GM21447 (cell line): ENCODE measurements around the gene SLCO1B1.
"Not testable (repeated sequence)": the region's sequence is repeated elsewhere in the genome, so short reads cannot be mapped to it uniquely, and the experiment has no call there.

Experiments used
- ATAC-seq: cut with Tn5 transposase; IDR thresholded peaks from one replicate; pipeline ENCODE4 v1.9.1; 2021; ENCODE audit not compliant: unreplicated experiment

Gene SLCO1B1, protein sequence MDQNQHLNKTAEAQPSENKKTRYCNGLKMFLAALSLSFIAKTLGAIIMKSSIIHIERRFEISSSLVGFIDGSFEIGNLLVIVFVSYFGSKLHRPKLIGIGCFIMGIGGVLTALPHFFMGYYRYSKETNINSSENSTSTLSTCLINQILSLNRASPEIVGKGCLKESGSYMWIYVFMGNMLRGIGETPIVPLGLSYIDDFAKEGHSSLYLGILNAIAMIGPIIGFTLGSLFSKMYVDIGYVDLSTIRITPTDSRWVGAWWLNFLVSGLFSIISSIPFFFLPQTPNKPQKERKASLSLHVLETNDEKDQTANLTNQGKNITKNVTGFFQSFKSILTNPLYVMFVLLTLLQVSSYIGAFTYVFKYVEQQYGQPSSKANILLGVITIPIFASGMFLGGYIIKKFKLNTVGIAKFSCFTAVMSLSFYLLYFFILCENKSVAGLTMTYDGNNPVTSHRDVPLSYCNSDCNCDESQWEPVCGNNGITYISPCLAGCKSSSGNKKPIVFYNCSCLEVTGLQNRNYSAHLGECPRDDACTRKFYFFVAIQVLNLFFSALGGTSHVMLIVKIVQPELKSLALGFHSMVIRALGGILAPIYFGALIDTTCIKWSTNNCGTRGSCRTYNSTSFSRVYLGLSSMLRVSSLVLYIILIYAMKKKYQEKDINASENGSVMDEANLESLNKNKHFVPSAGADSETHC

DNA sequence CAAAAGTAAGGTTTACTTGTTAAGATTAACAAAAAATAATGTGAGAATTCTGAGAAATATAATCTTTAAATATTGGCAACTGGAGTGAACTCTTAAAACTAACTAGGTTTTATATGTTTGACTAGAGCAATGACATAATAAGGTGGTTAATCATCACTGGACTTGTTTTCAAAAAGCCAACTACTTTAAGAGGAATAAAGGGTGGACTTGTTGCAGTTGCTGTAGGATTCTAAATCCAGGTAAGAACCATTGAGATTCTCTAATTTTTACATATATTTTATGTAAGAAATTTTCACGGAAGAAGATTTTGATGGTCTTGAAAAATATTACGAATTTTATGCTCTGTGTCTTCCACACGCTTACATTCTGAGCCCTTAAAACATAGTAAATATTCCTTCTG lies at the start of gene SLCO1B1:
SLCO1B1 (plus strand) TSS at position 197 of the 400 bp plus-strand sequence. CDS start 10,381 bp downstream, outside the sequence.
- ATAC-seq, result no peak

DNA sequence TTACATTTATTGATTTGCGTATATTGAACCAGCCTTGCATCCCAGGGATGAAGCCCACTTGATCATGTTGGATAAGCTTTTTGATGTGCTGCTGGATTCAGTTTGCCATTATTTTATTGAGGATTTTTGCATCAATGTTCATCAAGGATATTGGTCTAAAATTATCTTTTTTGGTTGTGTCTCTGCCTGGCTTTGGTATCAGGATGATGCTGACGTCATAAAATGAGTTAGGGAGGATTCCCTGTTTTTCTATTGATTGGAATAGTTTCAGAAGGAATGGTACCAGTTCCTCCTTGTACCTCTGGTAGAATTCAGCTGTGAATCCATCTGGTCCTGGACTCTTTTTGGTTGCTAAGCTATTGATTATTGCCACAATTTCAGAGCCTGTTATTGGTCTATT lies 46.2 kb upstream of the SLCO1B1 start:
- not testable (repeated sequence) for ATAC-seq

DNA sequence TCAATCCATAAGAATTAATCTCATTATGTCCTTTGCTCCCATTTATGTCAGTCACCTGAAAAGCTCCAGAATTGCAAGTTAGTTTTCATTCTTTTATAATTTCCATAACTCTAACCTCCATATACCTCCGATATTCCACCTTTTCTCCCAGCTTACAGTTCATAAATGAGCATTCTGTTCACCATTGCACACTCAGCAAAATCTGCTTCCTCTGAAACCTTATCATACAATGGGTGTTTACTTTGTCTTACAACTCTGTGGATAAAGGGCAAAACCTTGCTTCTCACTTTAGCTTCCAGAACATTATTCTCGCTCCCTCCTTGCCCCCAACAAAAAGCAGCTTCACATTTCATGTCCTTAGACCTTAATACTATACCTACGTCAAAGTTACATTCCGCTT lies 19.3 kb upstream of the SLCO1B1 start:
- ATAC-seq, result no peak

DNA sequence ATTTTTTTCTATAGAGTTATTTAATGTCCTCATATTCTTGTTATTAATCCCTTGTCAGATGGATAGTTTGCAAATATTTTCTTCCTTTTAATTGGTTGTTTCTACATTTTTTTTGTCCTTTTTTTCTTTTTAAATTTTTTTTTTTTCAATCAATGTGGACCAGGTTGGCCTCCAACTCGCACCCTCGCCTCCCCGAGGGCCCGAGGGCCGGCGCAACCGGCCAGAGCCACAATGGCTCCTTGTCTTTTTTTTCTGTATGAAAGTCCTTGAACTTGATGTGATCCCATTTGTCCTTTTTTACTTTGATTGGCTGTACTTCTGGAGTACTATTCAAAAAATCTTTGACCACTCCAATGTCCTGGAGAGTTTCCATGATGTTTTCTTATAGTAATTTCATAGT lies 17.7 kb upstream of the SLCO1B1 start:
- no peak for ATAC-seq

DNA sequence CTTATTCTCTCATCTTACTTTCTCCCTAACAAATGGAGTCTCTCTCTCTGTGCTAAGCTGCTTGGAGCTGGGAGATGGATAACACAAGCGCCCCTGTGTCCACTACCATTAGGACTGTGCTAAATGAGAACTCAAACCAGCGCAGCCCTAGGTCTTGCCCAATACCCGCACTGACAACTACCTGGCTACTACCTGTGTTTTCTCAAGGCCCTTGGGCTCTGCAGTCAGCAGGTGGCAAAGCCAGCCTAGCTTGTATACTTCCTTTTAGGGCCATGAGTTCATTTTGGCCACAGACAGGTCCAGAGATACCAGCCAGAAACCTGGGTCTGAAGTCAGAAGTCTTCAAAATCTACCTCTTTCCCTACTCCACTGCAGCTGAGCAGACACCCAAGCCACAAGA lies 13.0 kb upstream of the SLCO1B1 start:
- no peak for ATAC-seq

DNA sequence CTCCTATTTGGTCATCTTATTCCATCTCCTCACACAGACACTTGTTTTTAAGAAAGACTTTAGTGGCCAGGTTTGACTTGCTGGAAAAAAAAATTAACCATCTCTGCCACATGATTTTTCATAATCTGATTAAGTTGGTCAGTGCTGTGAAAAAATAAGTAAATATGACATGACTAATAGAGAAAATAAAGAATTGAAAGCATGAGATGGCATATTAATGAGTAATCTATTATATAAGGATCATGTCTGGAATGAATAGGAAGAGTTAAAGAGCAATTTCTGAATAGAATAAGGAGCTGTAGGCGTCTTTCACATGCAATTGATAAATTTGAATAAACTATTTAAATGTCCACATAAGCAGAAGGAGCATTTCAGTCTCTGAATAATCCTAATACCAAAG lies 12.2 kb upstream of the SLCO1B1 start:
- ATAC-seq, result no peak

DNA sequence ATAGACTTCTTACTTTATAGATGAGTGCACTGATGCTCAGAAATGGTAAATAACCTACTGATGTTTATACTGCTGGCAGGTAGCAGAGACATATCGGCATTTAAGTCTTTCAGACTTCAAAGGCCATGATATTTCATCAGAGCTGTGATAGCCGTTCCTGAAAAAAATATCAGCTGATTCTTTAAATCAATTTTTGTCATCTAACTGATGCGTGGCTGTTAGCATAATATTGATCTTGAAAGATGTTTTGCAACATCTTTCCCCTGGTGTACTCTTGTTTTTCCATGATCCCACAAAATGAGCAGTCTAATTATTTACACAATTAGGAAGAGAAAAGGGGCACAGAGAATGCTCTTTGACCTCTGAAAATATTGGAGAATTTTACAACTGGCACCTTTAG lies 1.6 kb upstream of the SLCO1B1 start:
- ATAC-seq, result no peak

DNA sequence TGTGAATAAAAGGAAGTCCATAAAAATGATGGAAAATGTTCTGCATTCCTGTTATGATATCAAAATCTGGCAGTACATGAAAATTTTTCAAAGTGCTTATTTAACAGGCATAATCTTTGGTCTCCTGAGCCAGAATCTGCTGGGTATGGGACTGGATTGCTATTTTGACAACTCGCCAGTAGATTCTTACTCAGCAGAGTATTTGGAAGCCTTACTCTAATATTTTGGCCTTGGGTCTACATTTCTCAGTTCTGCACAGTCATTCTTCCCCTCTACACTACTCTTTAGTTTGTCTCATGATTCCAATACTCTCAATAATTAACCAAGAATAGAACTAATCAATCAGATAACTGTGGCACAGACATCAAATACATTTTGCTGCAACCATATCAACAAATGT lies 1.1 kb upstream of the SLCO1B1 start:
- ATAC-seq, result no peak

DNA sequence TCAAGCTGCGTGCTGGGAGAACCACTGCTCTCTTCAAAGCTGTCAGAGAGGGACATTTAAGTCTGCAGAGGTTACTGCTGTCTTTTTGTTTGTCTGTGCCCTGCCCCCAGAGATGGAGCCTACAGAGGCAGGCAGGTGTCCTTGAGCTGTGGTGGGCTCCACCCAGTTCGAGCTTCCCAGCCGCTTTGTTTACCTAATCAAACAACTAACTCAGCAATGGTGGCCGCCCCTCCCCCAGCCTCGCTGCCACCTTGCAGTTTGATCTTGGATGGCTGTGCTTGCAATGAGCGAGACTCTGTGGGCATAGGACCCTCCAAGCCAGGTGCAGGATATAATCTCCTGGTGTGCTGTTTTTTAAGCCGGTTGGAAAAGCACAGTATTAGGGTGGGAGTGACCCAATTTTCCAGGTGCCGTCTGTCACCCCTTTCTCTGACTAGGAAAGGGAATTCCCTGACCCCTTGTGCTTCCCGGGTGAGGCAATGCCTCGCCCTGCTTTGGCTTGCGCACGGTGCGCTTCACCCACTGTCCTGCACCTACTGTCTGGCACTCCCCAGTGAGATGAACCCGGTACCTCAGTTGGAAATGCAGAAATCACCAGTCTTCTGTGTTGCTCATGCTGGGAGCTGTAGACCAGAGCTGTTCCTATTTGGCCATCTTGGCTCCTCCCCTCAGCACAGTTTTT lies 6.5 kb downstream of the SLCO1B1 start:
- not testable (repeated sequence) for ATAC-seq

DNA sequence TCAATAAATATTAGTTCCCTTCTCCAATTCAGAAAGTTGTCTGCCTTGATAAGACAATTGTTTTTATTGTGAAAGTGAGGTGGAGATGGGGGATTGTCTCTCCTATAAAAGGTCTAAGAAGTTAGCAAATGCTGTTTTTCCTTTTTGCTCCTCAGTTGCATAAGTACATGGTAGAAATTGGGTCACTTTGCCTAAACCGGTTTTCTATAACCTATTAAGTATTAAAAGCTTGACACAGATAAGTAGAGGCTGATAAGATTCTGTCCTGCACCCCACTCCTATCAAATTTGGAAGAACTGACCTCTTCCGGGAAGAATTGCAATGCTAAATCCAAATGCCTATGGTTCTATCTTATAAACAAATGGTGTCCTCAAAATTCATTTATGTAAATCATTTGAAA lies 7.0 kb downstream of the SLCO1B1 start:
- no peak for ATAC-seq

DNA sequence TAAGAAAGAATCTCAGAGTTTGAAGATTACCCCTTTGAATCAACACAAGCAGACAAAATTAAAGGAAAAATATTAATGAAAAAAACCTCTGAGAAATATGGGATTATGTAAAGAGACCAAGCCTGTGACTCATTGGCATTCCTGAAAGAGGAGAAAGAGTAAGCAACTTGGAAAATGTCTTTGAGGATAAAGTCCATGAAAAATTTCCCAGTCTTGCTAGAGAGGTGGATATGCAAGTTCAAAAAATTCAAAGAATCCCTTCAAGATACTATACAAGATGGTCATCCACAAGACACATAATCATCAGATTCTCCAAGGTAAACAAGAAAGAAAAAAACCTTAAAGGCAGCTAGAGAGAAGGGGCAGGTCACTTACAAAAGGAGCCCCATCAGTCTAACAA lies 13.3 kb downstream of the SLCO1B1 start:
- ATAC-seq, result no peak

DNA sequence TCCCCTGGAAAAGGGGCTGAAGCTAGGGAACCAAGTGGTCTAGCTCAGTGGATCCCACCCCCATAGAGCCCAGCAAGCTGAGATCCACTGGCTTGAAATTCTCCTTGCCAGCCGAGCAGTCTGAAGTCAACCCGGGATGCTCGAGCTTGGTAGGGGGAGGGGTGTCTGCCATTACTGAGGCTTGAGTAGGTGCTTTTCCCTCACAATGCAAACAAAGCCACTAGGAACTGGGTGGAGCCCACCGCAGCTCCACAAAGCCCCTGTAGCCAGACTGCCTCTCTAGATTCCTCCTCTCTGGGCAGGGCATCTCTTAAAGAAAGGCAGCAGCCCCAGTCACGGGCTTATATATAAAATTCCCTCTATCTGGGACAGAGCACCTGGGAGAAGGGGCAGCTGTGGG lies 18.9 kb downstream of the SLCO1B1 start:
- not testable (repeated sequence) for ATAC-seq

DNA sequence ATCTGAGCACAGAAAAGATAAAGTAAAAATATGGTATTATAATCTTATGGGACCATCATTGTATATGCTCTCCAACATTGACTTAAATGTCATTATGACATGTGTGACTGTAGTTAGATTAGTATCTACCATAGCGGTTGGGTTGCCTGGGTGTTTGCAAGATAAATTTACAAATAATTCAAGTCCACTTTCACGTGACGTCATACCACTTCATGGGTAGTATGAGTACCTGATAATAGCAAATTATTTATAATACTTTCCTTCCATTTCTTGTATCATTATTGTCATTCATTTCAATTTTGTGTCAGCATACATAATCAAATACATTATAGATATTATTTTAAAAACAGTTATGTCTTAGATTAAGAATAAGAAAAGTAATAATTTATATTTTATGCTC lies 20.2 kb downstream of the SLCO1B1 start:
- no peak for ATAC-seq

DNA sequence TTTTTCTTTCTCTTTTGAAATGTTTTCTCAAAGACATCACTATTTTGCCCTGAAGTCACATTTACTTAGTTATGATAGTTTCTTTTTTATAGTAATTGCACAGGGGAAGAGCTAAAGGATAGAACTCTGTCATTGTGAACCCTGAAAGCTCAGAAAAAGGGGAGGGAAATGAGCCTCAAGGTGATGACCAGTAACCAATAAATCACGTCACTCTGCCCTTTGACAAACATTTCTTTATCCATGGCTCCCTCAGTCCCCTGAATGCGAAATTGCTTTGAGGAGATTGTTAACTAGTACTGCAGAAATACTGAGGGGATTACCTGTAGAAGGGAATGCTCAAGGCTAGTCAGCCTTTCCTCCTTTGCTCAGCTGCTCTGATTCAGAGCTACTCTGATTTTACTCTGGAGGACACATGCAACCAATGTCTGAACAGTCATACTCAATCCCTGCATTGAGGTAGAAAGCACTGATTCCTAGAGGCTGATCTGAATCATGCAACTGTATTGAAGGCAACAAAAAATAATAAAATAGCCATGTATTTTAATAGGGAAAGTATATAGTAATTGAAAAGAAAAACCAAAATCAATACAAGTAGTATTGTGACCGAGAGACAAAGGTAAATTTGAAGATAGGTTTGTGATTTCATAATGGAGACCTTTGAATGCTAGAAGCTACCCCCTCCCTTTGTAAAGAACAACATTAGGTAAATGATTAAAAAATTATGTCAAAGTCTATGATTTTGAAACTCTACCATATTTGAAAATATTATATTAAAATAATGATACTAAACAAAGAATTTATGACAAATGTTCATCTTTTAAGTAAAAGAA lies 24.7 kb downstream of the SLCO1B1 start:
- ATAC-seq, result no peak

DNA sequence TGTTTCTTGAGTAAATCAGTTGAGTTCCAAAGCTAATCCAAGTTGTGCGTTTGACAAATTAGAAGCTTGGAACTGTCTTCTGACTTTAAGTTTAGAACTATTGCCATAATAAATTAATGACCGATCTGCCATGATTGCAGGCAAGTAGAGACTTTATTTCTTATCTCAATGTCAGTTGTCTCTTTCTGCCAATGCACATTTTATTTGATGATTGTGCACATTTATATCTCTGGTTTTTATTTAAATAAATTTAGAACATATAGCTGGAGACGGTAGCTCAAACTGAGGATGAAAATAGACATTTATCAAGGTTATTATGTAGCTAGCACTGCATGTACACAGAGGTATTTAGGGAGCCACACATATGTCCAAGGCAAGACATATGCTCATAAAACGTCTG lies 34.1 kb downstream of the SLCO1B1 start:
- ATAC-seq, result no peak

DNA sequence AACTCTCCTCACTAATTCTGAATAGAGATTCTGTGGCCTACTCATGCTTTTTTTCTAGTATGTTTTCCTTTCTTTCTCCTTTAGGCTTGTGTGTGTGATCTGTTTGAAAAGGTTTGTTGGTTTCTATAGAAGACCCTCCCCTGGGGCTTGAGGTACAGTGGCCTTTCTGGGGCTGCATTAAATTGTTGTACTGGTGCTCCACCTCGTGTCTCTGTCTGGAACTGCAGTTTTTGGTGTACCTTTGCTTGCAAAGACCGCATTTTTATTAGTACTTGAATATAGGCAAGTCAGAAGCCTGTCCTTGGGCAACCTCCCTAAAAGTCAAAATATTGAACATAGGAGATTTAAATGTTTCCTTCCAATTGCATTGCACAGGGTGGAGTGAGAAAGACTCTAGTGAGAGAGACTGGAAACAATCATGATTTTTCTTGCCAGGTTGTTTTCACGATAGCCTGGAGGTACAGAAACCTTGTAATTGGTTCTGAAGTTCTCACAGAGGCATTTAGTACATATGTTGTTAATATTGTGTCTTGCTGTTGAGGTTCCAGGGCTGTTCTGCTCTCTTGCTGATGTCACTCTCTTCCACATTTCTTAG lies 39.0 kb downstream of the SLCO1B1 start:
- ATAC-seq, result peak; percentile 63

DNA sequence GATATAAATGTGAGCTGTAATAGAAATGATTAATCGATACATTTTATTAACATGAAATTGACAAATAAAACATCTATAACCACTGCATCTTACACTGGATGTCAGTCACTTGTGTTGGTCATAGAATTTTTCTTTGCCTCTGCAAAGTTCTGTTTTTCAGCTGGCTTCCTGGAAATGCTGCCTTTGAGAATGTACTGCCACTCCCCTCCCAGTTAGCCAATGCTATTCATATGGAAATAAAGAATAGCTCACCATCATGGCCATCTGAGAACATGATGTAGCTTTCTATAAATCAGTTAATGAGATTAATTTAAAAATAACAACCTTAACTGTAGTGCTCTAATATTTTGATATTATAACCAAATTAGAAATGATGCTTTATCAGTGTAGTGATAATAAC lies 41.1 kb downstream of the SLCO1B1 start:
- ATAC-seq, result no peak

DNA sequence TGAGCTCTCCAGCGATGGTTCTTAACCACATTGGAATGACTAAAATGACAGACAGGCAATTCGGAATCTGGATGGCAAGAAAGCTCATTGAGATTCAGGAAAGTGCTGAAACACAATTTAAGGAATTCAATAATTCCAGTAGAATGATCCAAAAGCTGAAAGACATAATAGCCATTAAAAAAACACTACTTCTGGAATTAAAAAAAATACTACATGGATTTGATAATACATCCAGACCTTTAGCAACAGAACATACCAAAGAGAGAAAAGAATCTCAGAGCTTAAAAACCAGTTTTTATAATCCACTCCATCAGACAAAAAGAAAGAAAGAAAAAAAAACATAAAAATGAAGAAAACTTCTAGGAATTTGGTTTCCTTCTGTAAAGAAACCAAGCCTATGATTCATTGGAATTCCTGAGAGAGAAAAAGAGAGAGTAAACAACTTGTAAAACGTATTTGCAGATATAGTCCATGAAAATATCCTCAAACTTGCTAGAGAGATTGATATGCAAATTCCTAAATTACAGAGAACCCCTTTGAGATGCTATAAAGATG lies 52.8 kb downstream of the SLCO1B1 start:
- ATAC-seq, result no peak

DNA sequence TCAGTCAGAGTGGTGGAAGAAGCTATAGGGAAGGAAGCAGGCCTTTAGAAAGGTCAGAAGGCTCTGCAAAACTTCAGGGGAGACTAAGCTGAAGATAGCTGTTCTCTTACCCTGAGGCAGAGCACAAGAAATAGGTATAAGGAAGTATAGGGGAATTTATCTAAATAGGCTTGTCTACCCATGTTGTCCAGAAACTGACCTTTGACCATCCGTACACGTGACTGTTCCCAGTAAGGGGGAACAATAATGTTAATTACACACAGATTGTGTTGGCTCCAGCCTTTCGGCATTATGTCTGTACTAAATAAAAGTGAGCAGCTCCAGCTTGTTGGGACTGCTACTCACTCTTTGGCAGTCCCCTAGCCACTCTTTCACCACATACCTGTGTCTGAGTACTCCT lies 59.0 kb downstream of the SLCO1B1 start:
- no peak for ATAC-seq

DNA sequence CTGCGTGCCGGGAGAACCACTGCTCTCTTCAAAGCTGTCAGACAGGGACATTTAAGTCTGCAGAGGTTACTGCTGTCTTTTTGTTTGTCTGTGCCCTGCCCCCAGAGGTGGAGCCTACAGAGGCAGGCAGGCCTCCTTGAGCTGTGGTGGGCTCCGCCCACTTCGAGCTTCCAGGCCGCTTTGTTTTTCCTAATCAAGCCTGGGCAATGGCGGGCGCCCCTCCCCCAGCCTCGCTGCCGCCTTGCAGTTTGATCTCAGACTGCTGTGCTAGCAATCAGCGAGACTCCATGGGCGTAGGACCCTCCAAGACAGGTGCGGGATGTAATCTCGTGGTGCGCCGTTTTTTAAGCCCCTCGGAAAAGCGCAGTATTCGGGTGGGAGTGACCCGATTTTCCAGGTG lies 83.4 kb downstream of the SLCO1B1 start:
- not testable (repeated sequence) for ATAC-seq
